Measurements from ENCODE around the gene F8. TPM values are rescaled to one million over a fixed set of nuclear protein-coding genes. Genes with fewer than 3 reads are reported as not detected.

Gene F8
- total and polyA plus RNA-seq, 8 donors: 2.5 to 22.0 (median 8.5) TPM

- peak overlapping the region; percentile 36 to 58 (median 40) for H3K4me3 ChIP-seq
- H3K27ac ChIP-seq: peak overlapping the region; percentile 91 to 99 (median 96)
- H3K9me3 ChIP-seq: no peaks in the 10 kb centered on the region
- DNase-seq (peak in 1 of 6 donors; percentile 40), FAIRE-seq (peak; percentile 13), ATAC-seq (peak; percentile 22 to 59 (median 40))
- H3K36me3 ChIP-seq: no peaks in the 10 kb centered on the region
- TF ChIP-seq CTCF (IDR thresholded peaks at IDR 0.05): no peak
- intact Hi-C loops (cut with DNase I): no loop called here
- peaks cover 0 to 2% (median 0%) of the 10 kb centered on the region in 3 donors for H3K4me1 ChIP-seq
- no peaks in the 10 kb centered on the region for H3K27me3 ChIP-seq
- 0 to 29% methylated on average over 14 of the region's 14 CpGs for WGBS, 2 donors
Measured at GRCh38 chrX:155027509-155028066, 5.1 kb upstream of the F8 start.

- ATAC-seq: peak; percentile 85 to 90 (median 89)
- no peak for FAIRE-seq
- H3K27me3 ChIP-seq: no peaks in the 10 kb centered on the region
- no peaks in the 10 kb centered on the region for H3K36me3 ChIP-seq
- intact Hi-C loops (cut with DNase I): no loop called here
- 0 to 36% methylated on average over 64 to 82 of the region's 82 CpGs for WGBS, 2 donors
- peaks cover 0 to 2% (median 0%) of the 10 kb centered on the region in 3 donors for H3K4me1 ChIP-seq
- peak within 1 kb of the TSS; percentile 91 to 99 (median 96) for H3K27ac ChIP-seq
- no peak for TF ChIP-seq CTCF (IDR thresholded peaks at IDR 0.05)
- H3K9me3 ChIP-seq: no peaks in the 10 kb centered on the region
- H3K4me3 ChIP-seq: peak within 1 kb of the TSS; percentile 36 to 58 (median 40)
- peak; percentile 93 to 98 (median 94) for DNase-seq
Measured at GRCh38 chrX:155026727-155027508, 4.4 kb upstream of the F8 start, which contains the start of gene FUNDC2. TSS of gene FUNDC2 (plus strand) at chrX:155026844. CDS start at chrX:155026939, 95 bp downstream.

GRCh38 chrX:155026420-155026726, 3.9 kb upstream of the F8 start:
- Histone ChIP-seq H3K27me3 (no peaks in the 10 kb centered on the region), H3K36me3 (no peaks in the 10 kb centered on the region), H3K9me3 (no peaks in the 10 kb centered on the region), H3K27ac (peak overlapping the region; percentile 91 to 99 (median 96)), H3K4me3 (peak overlapping the region in 3 of 4 donors; percentile 11 to 58 (median 44)), H3K4me1 (peaks cover 0 to 2% (median 0%) of the 10 kb centered on the region in 3 donors)
- no peak for FAIRE-seq
- TF ChIP-seq CTCF (IDR thresholded peaks at IDR 0.05): no peak
- intact Hi-C loops (cut with DNase I): no loop called here
- no peak for ATAC-seq
- no peak for DNase-seq
- 1 to 30% methylated on average over 16 of the region's 16 CpGs for WGBS, 2 donors

GRCh38 chrX:155023907-155024833, 1.6 kb upstream of the F8 start:
- no peak for FAIRE-seq
- H3K27ac ChIP-seq: peak overlapping the region in 1 of 4 donors; percentile 5
- no peaks in the 10 kb centered on the region for H3K36me3 ChIP-seq
- ATAC-seq: no peak
- H3K4me3 ChIP-seq: no peak overlapping the region
- intact Hi-C loops (cut with DNase I): no loop called here
- TF ChIP-seq CTCF (IDR thresholded peaks at IDR 0.05): no peak
- H3K27me3 ChIP-seq: no peaks in the 10 kb centered on the region
- no peaks in the 10 kb centered on the region for H3K9me3 ChIP-seq
- 73 to 77% methylated on average over 6 of the region's 6 CpGs for WGBS, 2 donors
- no peak for DNase-seq
- peaks cover 0 to 2% (median 0%) of the 10 kb centered on the region in 3 donors for H3K4me1 ChIP-seq

Data from pancreas (tissue), 10 donors.